H1 (cell line): ENCODE results near the gene IFRD1.

Source experiments
- CTCF ChIP-seq, 3 experiments: IDR thresholded peaks; 1 replicate in 2 of 3; 2 replicates in 1 of 3; pipeline versions ENCODE4 v1.5.1 to v1.6.1; 2011; ENCODE audit warnings: low read length in 3 of 3, mild to moderate bottlenecking in 3 of 3, inconsistent platforms in 2 of 3, low read depth in 1 of 3, moderate library complexity in 1 of 3; ENCODE audit not compliant: insufficient read depth in 1 of 3; ENCODE audit errors: control extremely low read depth in 1 of 3
- HDAC2 ChIP-seq, 2 experiments: fragments of 300-600 bp in 1 of 2; sonication (generic) in 1 of 2; IDR thresholded peaks; 2 replicates each; pipeline ENCODE4 v1.6.1; 2011 to 2012; ENCODE audit warnings: low read depth in 2 of 2, low read length in 2 of 2, mild to moderate bottlenecking in 2 of 2, moderate library complexity in 2 of 2, borderline replicate concordance in 1 of 2, inconsistent platforms in 1 of 2

GRCh38 chr7:112515989-112516388 lies 65.7 kb downstream of the IFRD1 start:
- TF ChIP-seq CTCF (IDR thresholded peaks at IDR 0.05; ENCODE audit: control extremely low read depth in 1 of 3, insufficient read depth in 1 of 3, low read depth in 1 of 3, low read length in 3 of 3) (peak in 2 of 3 experiments; percentile 20 to 28; a peak in 2 of 4 replicates), HDAC2 (IDR thresholded peaks at IDR 0.05; ENCODE audit: borderline replicate concordance in 1 of 2, low read depth in 2 of 2, low read length in 2 of 2) (no peak)
